IMR-90 (cell line): ENCODE results near the gene ZNF862. TPM values are rescaled to one million over a fixed set of nuclear protein-coding genes. Genes with fewer than 3 reads are reported as not detected.

Experiments used
- ATAC-seq: fragments of 200-7000 bp; cut with Tn5 transposase; 2 replicates; pipeline ENCODE4 v1.9.1; 2020; ENCODE audit warnings: low read depth, mild to moderate bottlenecking, moderate library complexity
- BruUV-seq: library from RNA; stranded (reverse); fragments of 400-500 nt; replicated peaks from 2 replicates; lab custom pipeline; 2021; lab: Mats Ljungman, UMichigan
- CTCF ChIA-PET: fragments of 300-600 bp; formaldehyde crosslinking; extraction: SDS; loops from one replicate; lab custom pipeline; 2021; ENCODE audit warnings: antibody characterized with exemption; lab: Yijun Ruan, JAX
- POLR2A ChIA-PET: fragments of 300-600 bp; sonication (Branson Sonifier 250); formaldehyde crosslinking; loops from one replicate; lab custom pipeline; 2022; ENCODE audit warnings: antibody characterized with exemption; ENCODE audit not compliant: unreplicated experiment; lab: Charles Lee
- DNase-seq: peaks from one replicate; pipeline ENCODE4 v3.0.0; 2013
- H2AFZ ChIP-seq: replicated peaks from 2 replicates; pipeline ENCODE3; 2013; ENCODE audit warnings: low read length, mild to moderate bottlenecking; ENCODE audit not compliant: poor library complexity
- H2AK5ac ChIP-seq: 2 replicates; pipeline ENCODE4 v1.6.1; 2013; ENCODE audit warnings: low read depth, low read length, inconsistent platforms
- H2AK9ac ChIP-seq: replicated peaks from 2 replicates; pipeline ENCODE3; 2013; ENCODE audit warnings: mild to moderate bottlenecking, low read depth, low read length, moderate library complexity; ENCODE audit not compliant: poor library complexity
- H2BK120ac ChIP-seq: 2 replicates; pipeline ENCODE4 v1.6.1; 2013; ENCODE audit warnings: low read depth, low read length, inconsistent platforms
- H2BK15ac ChIP-seq: 3 replicates; pipeline ENCODE4 v1.6.1; 2013; ENCODE audit warnings: low read depth, low read length, inconsistent platforms
- H2BK20ac ChIP-seq: 2 replicates; pipeline ENCODE4 v1.6.1; 2013; ENCODE audit warnings: low read depth, mild to moderate bottlenecking, inconsistent platforms, low read length, moderate library complexity
- H2BK5ac ChIP-seq: 2 replicates; pipeline ENCODE4 v1.6.1; 2013; ENCODE audit warnings: mild to moderate bottlenecking, low read depth, low read length, inconsistent platforms; ENCODE audit not compliant: poor library complexity, severe bottlenecking
- H3K14ac ChIP-seq: replicated peaks from 2 replicates; pipeline ENCODE4 v1.6.1; 2013; ENCODE audit warnings: low read depth, low read length, inconsistent platforms
- H3K18ac ChIP-seq: 2 replicates; pipeline ENCODE4 v1.6.1; 2013; ENCODE audit warnings: low read depth, low read length, control low read depth
- H3K23ac ChIP-seq: 2 replicates; pipeline ENCODE4 v1.6.1; 2013; ENCODE audit warnings: low read depth, low read length, inconsistent platforms
- H3K27ac ChIP-seq: 2 replicates; pipeline ENCODE4 v1.5.1; 2013; ENCODE audit warnings: mild to moderate bottlenecking, control low read depth, low read length; ENCODE audit not compliant: insufficient read depth
- H3K27me3 ChIP-seq: 2 replicates; pipeline ENCODE4 v1.6.1; 2013; ENCODE audit warnings: low read length; ENCODE audit not compliant: control insufficient read depth, insufficient read depth
- H3K36me3 ChIP-seq: 2 replicates; pipeline ENCODE4 v1.6.1; 2013; ENCODE audit warnings: low read length, mixed read lengths; ENCODE audit not compliant: control insufficient read depth, insufficient read depth
- H3K4ac ChIP-seq: 2 replicates; pipeline ENCODE4 v1.6.1; 2013; ENCODE audit warnings: low read depth, low read length, inconsistent platforms
- H3K4me1 ChIP-seq: 2 replicates; pipeline ENCODE4 v1.6.1; 2013; ENCODE audit warnings: low read length, mixed read lengths; ENCODE audit not compliant: control insufficient read depth, insufficient read depth
- H3K4me2 ChIP-seq: 2 replicates; pipeline ENCODE4 v1.6.1; 2013; ENCODE audit warnings: low read depth, mild to moderate bottlenecking, control low read depth, low read length, moderate library complexity
- H3K4me3 ChIP-seq: 2 replicates; pipeline ENCODE4 v1.5.1; 2013; ENCODE audit warnings: low read depth, mild to moderate bottlenecking, control low read depth, low read length, moderate library complexity; ENCODE audit not compliant: insufficient read depth
- H3K56ac ChIP-seq: 2 replicates; pipeline ENCODE4 v1.6.1; 2013; ENCODE audit warnings: low read length, inconsistent platforms; ENCODE audit not compliant: insufficient read depth; ENCODE audit errors: extremely low read depth
- H3K79me1 ChIP-seq, 2 experiments: 2 replicates each; pipeline ENCODE4 v1.6.1; 2013; ENCODE audit warnings: low read length in 2 of 2, inconsistent platforms in 1 of 2, low read depth in 1 of 2
- H3K9ac ChIP-seq: 2 replicates; pipeline ENCODE4 v1.6.1; 2013; ENCODE audit warnings: low read depth, low read length, control low read depth
- H3K9me1 ChIP-seq: 2 replicates; pipeline ENCODE4 v1.6.1; 2013; ENCODE audit warnings: low read length, inconsistent platforms; ENCODE audit not compliant: insufficient read depth
- H3K9me3 ChIP-seq: 2 replicates; pipeline ENCODE4 v1.6.1; 2013; ENCODE audit warnings: low read length; ENCODE audit not compliant: control insufficient read depth, insufficient read depth
- H4K20me1 ChIP-seq: 2 replicates; pipeline ENCODE4 v1.6.1; 2013; ENCODE audit warnings: low read length, inconsistent platforms; ENCODE audit not compliant: insufficient read depth
- H4K5ac ChIP-seq: 2 replicates; pipeline ENCODE4 v1.6.1; 2013; ENCODE audit warnings: mild to moderate bottlenecking, low read depth, low read length, control low read depth
- H4K8ac ChIP-seq, 2 experiments: 2 replicates each; pipeline ENCODE4 v1.6.1; 2013; ENCODE audit warnings: low read depth in 2 of 2, low read length in 2 of 2, control low read depth in 1 of 2, inconsistent platforms in 1 of 2
- H4K91ac ChIP-seq: 2 replicates; pipeline ENCODE4 v1.6.1; 2013; ENCODE audit warnings: low read depth, low read length, inconsistent platforms; ENCODE audit not compliant: insufficient read depth
- BHLHE40 ChIP-seq: fragments of 150-350 bp; IDR thresholded peaks from 2 replicates; pipeline ENCODE4 v1.6.1; 2016; ENCODE audit warnings: mild to moderate bottlenecking, low read depth, low read length
- CEBPB ChIP-seq: IDR thresholded peaks from 2 replicates; pipeline ENCODE4 v1.6.1; 2012; ENCODE audit warnings: low read depth, low read length, improper control_type of control experiment
- CHD1 ChIP-seq: IDR thresholded peaks from 2 replicates; pipeline ENCODE4 v1.6.1; 2012; ENCODE audit warnings: low read depth, low read length, improper control_type of control experiment
- FOS ChIP-seq: fragments of 150-350 bp; IDR thresholded peaks from 2 replicates; pipeline ENCODE4 v1.6.1; 2016; ENCODE audit warnings: low read depth, low read length
- MAFK ChIP-seq: IDR thresholded peaks from 2 replicates; pipeline ENCODE4 v1.6.1; 2012; ENCODE audit warnings: low read depth, low read length, improper control_type of control experiment
- MAZ ChIP-seq: IDR thresholded peaks from 2 replicates; pipeline ENCODE4 v1.6.1; 2012; ENCODE audit warnings: low read depth, mild to moderate bottlenecking, low read length, improper control_type of control experiment, moderate library complexity, borderline replicate concordance
- MXI1 ChIP-seq: IDR thresholded peaks from 2 replicates; pipeline ENCODE4 v1.6.1; 2012; ENCODE audit warnings: low read depth, mild to moderate bottlenecking, low read length, moderate library complexity, borderline replicate concordance
- NFE2L2 ChIP-seq: fragments of 150-350 bp; IDR thresholded peaks from 2 replicates; pipeline ENCODE4 v1.6.1; 2016; ENCODE audit warnings: low read depth, mild to moderate bottlenecking, low read length
- POLR2A ChIP-seq: IDR thresholded peaks from 2 replicates; pipeline ENCODE4 v1.6.1; 2012; ENCODE audit warnings: mild to moderate bottlenecking, low read depth, low read length
- RAD21 ChIP-seq: IDR thresholded peaks from 2 replicates; pipeline ENCODE4 v1.6.1; 2012; ENCODE audit warnings: low read length, improper control_type of control experiment
- RCOR1 ChIP-seq: IDR thresholded peaks from 2 replicates; pipeline ENCODE4 v1.6.1; 2012; ENCODE audit warnings: mild to moderate bottlenecking, low read length, improper control_type of control experiment; ENCODE audit not compliant: insufficient replicate concordance
- RFX5 ChIP-seq: IDR thresholded peaks from 2 replicates; pipeline ENCODE4 v1.8.0; 2012; ENCODE audit warnings: low read depth, mild to moderate bottlenecking, low read length, moderate library complexity
- SMC3 ChIP-seq: fragments of 150-350 bp; IDR thresholded peaks from 2 replicates; pipeline ENCODE4 v1.6.1; 2016; ENCODE audit warnings: low read depth, mild to moderate bottlenecking, antibody characterized with exemption, low read length, moderate library complexity
- WGBS, 2 experiments: methylation state at CpG; one replicate each; pipeline versions ENCODE4 v1.1.5 to v1.1.7; 2013; ENCODE audit warnings: missing lambda C conversion rate in 2 of 2; ENCODE audit not compliant: insufficient read length in 1 of 2; ENCODE audit errors: extremely low coverage in 2 of 2; 5-methylcytosine and 5-hydroxymethylcytosine counted together
- dilution Hi-C: fragments of 300-500 bp; cut with HindIII; formaldehyde crosslinking; loops from one replicate; pipeline ENCODE4 v1.14.3; 2018; ENCODE audit warnings: low sequenced_read_pairs; ENCODE audit not compliant: unreplicated experiment
- in situ Hi-C: fragments of 300-500 bp; cut with MboI; formaldehyde crosslinking; loops from 3 replicates; pipeline ENCODE4 v1.14.3; 2019; ENCODE audit warnings: low sequenced_read_pairs, inconsistent platforms, mixed read lengths
- intact Hi-C: fragments of 100-400 bp; cut with micrococcal nuclease; formaldehyde crosslinking; loops from 2 replicates; pipeline ENCODE4 v1.10.0; 2022
- polyA plus RNA-seq, 3 experiments: library from polyadenylated mRNA; depleted of rRNA; stranded (reverse); fragments of >200 nt; gene quantifications; 2 replicates each; pipeline ENCODE4 v1.2.3, GENCODE V29; 2012; ENCODE audit warnings: low replicate concordance in 1 of 3
- total RNA-seq: library from RNA; depleted of rRNA; stranded (reverse); fragments of >200 nt; gene quantifications from 2 replicates; pipeline ENCODE4 v1.2.3, GENCODE V29; 2012
- TF ChIP-seq, protein P1 (sequence below): fragments of 150-350 bp; IDR thresholded peaks from 2 replicates; pipeline ENCODE4 v1.6.1; 2016; ENCODE audit warnings: low read depth, mild to moderate bottlenecking, low read length, moderate library complexity, borderline replicate concordance
- TF ChIP-seq, protein P2 (sequence below): conservative IDR thresholded peaks from 2 replicates; pipeline ENCODE4 v1.5.1; 2012; ENCODE audit warnings: mild to moderate bottlenecking, low read depth, low read length, improper control_type of control experiment
- TF ChIP-seq, protein P3 (sequence below): fragments of 150-350 bp; IDR thresholded peaks from 2 replicates; pipeline ENCODE4 v1.6.1; 2017; ENCODE audit warnings: mild to moderate bottlenecking, antibody characterized with exemption, low read length, low read depth

The ZNF862 gene
- total and polyA plus RNA-seq, 2 of the 4 experiments (the other 2 are of a cell fraction), result 5.9 to 10.8 TPM

DNA sequence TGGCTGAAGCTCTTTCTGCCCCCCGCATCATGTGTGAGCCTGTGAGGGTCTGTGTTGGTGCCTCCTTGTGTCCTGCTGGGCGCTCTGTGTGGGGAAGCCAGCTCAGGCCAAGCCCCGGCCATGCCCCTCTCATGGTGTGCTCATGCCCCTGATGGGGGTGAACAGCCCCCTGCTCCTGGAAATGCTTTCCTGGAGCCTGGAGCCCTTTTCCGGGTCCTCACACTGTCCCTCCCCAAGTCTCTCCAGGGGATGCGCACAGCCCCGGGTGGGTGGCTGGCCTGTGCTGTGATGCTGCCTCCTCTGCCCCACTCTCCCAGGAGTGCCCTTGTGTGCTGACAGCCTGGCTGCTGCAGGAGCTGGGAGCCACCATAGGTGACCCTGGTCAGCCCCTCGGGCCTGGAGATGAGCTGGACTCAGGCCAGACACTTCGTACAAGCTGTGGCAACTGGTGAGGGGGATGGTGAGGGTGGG lies 20.8 kb upstream of the ZNF862 start:
- ATAC-seq, result no peak

More for the DNA sequence above, 20.8 kb upstream of the ZNF862 start:
- Histone ChIP-seq H4K5ac (no peak overlapping the region), H2AFZ (no peak overlapping the region), H3K9ac (no peak overlapping the region), H2AK9ac (no peak overlapping the region), H3K79me1 (no peaks in the 10 kb centered on the region), H2BK5ac (no peak overlapping the region), H3K9me1 (no peaks in the 10 kb centered on the region), H3K4ac (no peak overlapping the region), H3K56ac (no peak overlapping the region), H2BK120ac (no peak overlapping the region), H3K23ac (no peak overlapping the region), H3K36me3 (no peaks in the 10 kb centered on the region), H4K91ac (no peak overlapping the region), H2BK20ac (no peak overlapping the region), H4K8ac (no peak overlapping the region), H2AK5ac (no peak overlapping the region), H3K4me2 (no peak overlapping the region), H3K18ac (no peak overlapping the region), H3K4me3 (no peak overlapping the region), H2BK15ac (no peak overlapping the region), H4K20me1 (no peaks in the 10 kb centered on the region), H3K9me3 (no peaks in the 10 kb centered on the region), H3K14ac (no peak overlapping the region), H3K4me1 (no peaks in the 10 kb centered on the region), H3K27me3 (peaks cover 12% of the 10 kb centered on the region; the same call in 1 of the 2 replicates), H3K27ac (no peak overlapping the region)
- intact Hi-C loops (no loop called here), in situ Hi-C loops (no loop called here), dilution Hi-C loops (no loop called here)
- ChIA-PET POLR2A (no interaction called here), CTCF (no interaction called here)
- WGBS, 2 experiments, result 92% methylated on average over 2 of the region's 8 CpGs; no CpG with 5 or more reads in 1 of the 2 experiments
- BruUV-seq, result no TSS peak
- no peak for DNase-seq
- TF ChIP-seq RFX5 (no peak), FOS (no peak), MXI1 (no peak), RAD21 (no peak), NFE2L2 (no peak), SMC3 (no peak), CHD1 (no peak), BHLHE40 (no peak), MAFK (no peak), MAZ (no peak), RCOR1 (no peak), CEBPB (no peak), POLR2A (no peak)
- TF ChIP-seq, protein P1, sequence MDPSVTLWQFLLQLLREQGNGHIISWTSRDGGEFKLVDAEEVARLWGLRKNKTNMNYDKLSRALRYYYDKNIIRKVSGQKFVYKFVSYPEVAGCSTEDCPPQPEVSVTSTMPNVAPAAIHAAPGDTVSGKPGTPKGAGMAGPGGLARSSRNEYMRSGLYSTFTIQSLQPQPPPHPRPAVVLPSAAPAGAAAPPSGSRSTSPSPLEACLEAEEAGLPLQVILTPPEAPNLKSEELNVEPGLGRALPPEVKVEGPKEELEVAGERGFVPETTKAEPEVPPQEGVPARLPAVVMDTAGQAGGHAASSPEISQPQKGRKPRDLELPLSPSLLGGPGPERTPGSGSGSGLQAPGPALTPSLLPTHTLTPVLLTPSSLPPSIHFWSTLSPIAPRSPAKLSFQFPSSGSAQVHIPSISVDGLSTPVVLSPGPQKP, result no peak
- TF ChIP-seq, protein P2, sequence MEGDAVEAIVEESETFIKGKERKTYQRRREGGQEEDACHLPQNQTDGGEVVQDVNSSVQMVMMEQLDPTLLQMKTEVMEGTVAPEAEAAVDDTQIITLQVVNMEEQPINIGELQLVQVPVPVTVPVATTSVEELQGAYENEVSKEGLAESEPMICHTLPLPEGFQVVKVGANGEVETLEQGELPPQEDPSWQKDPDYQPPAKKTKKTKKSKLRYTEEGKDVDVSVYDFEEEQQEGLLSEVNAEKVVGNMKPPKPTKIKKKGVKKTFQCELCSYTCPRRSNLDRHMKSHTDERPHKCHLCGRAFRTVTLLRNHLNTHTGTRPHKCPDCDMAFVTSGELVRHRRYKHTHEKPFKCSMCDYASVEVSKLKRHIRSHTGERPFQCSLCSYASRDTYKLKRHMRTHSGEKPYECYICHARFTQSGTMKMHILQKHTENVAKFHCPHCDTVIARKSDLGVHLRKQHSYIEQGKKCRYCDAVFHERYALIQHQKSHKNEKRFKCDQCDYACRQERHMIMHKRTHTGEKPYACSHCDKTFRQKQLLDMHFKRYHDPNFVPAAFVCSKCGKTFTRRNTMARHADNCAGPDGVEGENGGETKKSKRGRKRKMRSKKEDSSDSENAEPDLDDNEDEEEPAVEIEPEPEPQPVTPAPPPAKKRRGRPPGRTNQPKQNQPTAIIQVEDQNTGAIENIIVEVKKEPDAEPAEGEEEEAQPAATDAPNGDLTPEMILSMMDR, result no peak
- TF ChIP-seq, protein P3, sequence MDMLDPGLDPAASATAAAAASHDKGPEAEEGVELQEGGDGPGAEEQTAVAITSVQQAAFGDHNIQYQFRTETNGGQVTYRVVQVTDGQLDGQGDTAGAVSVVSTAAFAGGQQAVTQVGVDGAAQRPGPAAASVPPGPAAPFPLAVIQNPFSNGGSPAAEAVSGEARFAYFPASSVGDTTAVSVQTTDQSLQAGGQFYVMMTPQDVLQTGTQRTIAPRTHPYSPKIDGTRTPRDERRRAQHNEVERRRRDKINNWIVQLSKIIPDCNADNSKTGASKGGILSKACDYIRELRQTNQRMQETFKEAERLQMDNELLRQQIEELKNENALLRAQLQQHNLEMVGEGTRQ, result no peak
